Central memory CD8-positive, alpha-beta T cell (primary cell): ENCODE measurements around the gene CCDC28B.
A peak's percentile ranks its signal among the peaks of the same experiment; 100 is the strongest.
"Not testable (repeated sequence)": the region's sequence is repeated elsewhere in the genome, so short reads cannot be mapped to it uniquely, and the experiment has no call there.

ENCODE experiments used
- ATAC-seq: fragments of 150-1000 bp; cut with Tn5 transposase; replicated peaks from 2 replicates; pipeline ENCODE4 v1.10.0; 2022; ENCODE audit warnings: mild to moderate bottlenecking, moderate FRiP score, moderate number of reproducible peaks; ENCODE audit not compliant: poor library complexity, severe bottlenecking; ENCODE audit errors: extremely low read depth
- DNase-seq, 2 donors: peaks; one replicate each; pipeline ENCODE4 v3.0.0; 2021; ENCODE audit warnings: low spot score in 2 of 2
- H3K27ac Mint-ChIP-seq: one replicate; pipeline ENCODE4 v1.8.0; 2022; ENCODE audit warnings: low read depth, mild to moderate bottlenecking, moderate library complexity, mixed read lengths
- H3K27me3 Mint-ChIP-seq: one replicate; pipeline ENCODE4 v1.8.0; 2022; ENCODE audit warnings: mixed read lengths
- H3K36me3 Mint-ChIP-seq: one replicate; pipeline ENCODE4 v1.8.0; 2022; ENCODE audit warnings: mild to moderate bottlenecking, moderate library complexity, mixed read lengths; ENCODE audit not compliant: insufficient read depth
- H3K4me1 Mint-ChIP-seq: one replicate; pipeline ENCODE4 v1.8.0; 2022; ENCODE audit warnings: mixed read lengths
- H3K4me3 Mint-ChIP-seq: one replicate; pipeline ENCODE4 v1.8.0; 2022; ENCODE audit warnings: mild to moderate bottlenecking, moderate library complexity, mixed read lengths
- H3K9me3 Mint-ChIP-seq: one replicate; pipeline ENCODE4 v1.8.0; 2022; ENCODE audit warnings: mixed read lengths

The CCDC28B gene

DNA sequence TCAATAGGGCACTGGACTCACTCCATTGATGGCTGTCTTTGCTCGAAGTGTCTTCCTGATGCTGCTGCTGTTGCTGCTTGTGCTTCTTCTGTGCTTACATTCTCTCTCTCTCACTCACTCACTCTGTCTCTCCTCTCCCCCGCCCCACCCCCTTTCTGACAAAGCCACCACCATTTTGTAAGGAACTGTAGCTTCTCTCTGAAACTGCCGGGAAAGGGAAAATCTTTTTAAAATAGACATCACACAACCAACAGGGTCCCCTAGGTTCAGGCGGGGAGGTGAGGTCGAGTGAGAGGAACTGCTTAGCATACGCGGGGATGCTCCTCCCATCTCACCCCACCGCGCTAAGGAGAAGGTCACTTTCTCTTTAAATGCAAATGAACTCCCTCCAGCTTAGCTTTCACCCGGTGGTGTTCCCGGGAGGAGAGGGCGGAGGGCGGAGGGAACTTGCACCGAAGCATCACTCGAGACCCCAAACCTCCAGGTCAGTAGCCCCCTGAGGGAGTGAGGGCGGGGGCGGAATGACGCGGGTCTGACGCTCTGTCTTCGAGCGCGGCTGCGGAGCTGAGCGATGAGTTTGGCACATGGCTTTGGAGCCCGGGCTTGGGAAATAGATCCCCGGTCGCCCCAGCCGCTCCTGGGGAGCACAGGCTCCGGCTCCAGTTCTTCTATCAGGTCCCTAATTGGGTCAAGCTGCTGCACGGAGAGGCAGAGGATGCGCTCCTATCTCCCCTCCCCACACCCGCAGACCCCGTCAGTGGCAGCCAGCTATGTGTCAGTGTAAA, at the start of gene CCDC28B:
Gene CCDC28B (plus strand): TSS at position 370 of the 785 bp plus-strand sequence. CDS start 1,341 bp downstream, outside the sequence.
- Mint-ChIP-seq H3K4me1 (peaks cover 48% of the 10 kb centered on the region), H3K27me3 (no peaks in the 10 kb centered on the region), H3K27ac (peak within 1 kb of the TSS; percentile 96), H3K9me3 (no peaks in the 10 kb centered on the region), H3K36me3 (peaks cover 16% of the 10 kb centered on the region), H3K4me3 (peak within 1 kb of the TSS; percentile 91)
- DNase-seq (peak; percentile 17 to 23), ATAC-seq (peak; percentile 52)

DNA sequence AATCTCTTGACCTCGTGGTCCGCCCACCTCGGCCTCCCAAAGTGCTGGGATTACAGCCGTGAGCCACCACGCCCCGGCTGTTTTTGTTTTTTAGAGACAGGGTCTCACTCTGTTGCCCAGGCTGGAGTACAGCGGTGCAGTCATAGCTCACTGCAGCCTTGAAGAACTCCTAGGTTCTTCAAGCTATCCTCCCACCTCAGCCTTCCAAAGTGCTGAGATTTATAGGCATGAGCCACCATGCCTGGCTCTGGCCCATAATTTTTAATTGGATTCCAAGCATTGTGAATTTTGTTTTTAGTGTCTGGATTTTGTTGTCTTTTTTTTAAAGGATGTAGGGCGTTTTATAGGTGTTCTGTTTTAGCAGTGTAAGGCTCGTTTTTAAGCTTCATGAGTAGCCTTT, 49.5 kb upstream of the CCDC28B start:
- Mint-ChIP-seq H3K36me3 (peaks cover 22% of the 10 kb centered on the region), H3K27ac (no peak overlapping the region), H3K4me3 (no peak overlapping the region), H3K27me3 (no peaks in the 10 kb centered on the region), H3K4me1 (peaks cover 29% of the 10 kb centered on the region), H3K9me3 (peaks cover 6% of the 10 kb centered on the region)
- ATAC-seq (no peak), DNase-seq (no peak)

DNA sequence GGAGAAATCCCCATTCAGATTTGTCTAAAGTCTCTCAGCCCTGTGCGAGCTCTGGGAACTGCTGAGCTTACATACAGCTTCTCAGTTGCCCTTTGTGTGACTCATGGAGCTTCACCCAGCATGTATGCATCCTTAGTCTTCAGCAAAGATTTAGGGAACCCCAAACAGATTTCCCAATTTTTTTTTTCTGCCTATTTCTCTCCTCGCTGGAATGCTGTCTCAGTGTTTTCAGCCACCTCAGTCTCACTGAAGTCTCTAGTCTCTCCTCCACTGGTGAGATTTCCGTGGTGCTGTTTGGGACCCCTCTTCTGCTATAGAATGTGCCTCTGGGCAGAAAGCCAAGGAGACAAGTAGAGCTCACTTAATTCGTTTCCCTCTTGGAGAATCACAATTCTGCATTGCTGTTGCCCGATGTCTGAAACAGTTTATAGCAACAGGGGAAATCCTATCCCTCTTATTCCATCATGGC, 49.0 kb upstream of the CCDC28B start:
- H3K27ac Mint-ChIP-seq: no peak overlapping the region
- H3K4me1 Mint-ChIP-seq: peaks cover 24% of the 10 kb centered on the region
- peaks cover 6% of the 10 kb centered on the region for H3K9me3 Mint-ChIP-seq
- peaks cover 27% of the 10 kb centered on the region for H3K36me3 Mint-ChIP-seq
- ATAC-seq: no peak
- H3K4me3 Mint-ChIP-seq: no peak overlapping the region
- no peaks in the 10 kb centered on the region for H3K27me3 Mint-ChIP-seq
- no peak for DNase-seq

DNA sequence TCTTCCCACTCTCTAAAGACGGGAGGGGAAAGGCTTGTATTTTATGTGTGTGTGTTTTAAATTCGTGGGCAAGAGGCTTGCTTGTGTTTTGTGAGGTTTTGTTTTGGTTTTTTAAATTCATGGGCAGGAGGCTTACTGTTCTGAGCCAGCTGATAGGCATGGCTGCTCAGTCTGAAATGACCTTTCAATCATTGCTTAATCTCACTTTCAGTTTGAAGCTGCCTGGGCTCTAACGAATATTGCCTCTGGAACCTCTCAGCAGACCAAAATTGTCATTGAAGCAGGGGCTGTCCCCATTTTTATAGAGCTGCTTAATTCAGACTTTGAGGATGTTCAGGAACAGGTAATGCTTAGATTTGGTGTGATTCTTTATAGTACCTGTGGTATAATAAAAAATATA, 41.2 kb upstream of the CCDC28B start:
- Mint-ChIP-seq H3K4me3 (no peak overlapping the region), H3K27ac (no peak overlapping the region), H3K9me3 (no peaks in the 10 kb centered on the region), H3K4me1 (no peaks in the 10 kb centered on the region), H3K27me3 (no peaks in the 10 kb centered on the region), H3K36me3 (peaks cover 77% of the 10 kb centered on the region)
- ATAC-seq (no peak), DNase-seq (no peak)

DNA sequence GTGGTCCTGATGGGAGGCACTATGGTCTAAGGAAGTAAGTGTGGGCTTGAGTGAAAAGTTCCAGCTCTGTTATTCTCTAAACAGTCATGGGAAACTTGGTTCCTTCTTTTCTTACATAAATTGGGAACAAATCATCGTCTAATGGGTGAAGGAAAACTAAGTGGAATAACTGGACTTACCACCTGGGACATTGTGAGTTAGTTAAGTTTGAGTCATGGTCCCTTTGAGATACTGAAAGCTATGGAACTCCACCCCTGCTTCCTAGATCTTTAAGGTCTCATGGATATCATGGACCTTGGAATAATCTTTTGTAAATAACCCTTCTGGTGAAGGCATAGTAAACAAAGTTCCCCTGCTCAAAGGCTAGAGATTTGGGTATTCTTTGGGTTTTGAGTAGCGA, 37.0 kb upstream of the CCDC28B start:
- H3K27ac Mint-ChIP-seq: no peak overlapping the region
- H3K36me3 Mint-ChIP-seq: peaks cover 67% of the 10 kb centered on the region
- ATAC-seq: no peak
- H3K9me3 Mint-ChIP-seq: no peaks in the 10 kb centered on the region
- peaks cover under 1% of the 10 kb centered on the region for H3K4me1 Mint-ChIP-seq
- no peak overlapping the region for H3K4me3 Mint-ChIP-seq
- no peak for DNase-seq
- H3K27me3 Mint-ChIP-seq: no peaks in the 10 kb centered on the region

DNA sequence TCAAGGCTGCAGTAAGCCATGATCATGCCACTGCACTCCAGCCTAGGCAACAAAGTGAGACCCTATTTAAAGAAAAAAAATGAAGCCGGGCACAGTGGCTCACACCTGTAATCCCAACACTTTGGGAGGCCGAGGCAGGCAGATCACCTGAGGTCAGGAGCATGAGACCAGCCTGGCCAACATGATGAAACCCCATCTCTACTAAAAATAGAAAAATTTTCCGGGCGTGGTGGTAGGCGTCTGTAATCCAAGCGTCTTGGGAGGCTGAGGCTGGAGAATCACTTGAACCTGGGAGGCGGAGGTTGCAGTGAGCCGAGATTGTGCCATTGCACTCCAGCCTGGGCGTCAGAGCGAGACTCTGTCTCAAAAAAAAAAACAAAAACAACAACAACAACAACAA, 34.8 kb upstream of the CCDC28B start:
- not testable (repeated sequence) for H3K4me1 Mint-ChIP-seq, H3K9me3 Mint-ChIP-seq, H3K27me3 Mint-ChIP-seq, H3K4me3 Mint-ChIP-seq, DNase-seq, ATAC-seq, H3K27ac Mint-ChIP-seq
- H3K36me3 Mint-ChIP-seq: peaks cover 72% of the 10 kb centered on the region

DNA sequence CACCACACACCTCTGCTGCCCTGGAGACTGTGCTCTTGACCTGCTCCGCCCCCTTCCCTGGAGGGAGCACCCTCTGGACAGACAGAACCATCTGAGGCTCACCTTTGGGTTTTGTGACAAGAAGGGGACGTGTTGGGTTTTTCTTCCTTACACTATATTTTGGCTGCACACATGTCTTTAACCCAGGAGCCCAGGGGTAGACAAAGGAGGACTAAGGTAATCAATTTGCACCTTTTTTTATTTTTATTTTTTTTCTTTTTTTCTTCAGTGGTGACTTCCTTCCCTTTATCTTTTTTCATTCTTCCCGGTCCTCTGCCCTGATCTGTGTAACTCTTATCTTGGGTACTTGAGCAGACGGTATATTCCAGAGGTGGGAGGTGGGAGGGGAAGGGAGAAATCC, 29.4 kb upstream of the CCDC28B start:
- H3K36me3 Mint-ChIP-seq: peaks cover 48% of the 10 kb centered on the region
- H3K4me1 Mint-ChIP-seq: peaks cover 7% of the 10 kb centered on the region
- no peaks in the 10 kb centered on the region for H3K9me3 Mint-ChIP-seq
- no peak for DNase-seq
- H3K27me3 Mint-ChIP-seq: no peaks in the 10 kb centered on the region
- H3K27ac Mint-ChIP-seq: no peak overlapping the region
- no peak for ATAC-seq
- H3K4me3 Mint-ChIP-seq: no peak overlapping the region

DNA sequence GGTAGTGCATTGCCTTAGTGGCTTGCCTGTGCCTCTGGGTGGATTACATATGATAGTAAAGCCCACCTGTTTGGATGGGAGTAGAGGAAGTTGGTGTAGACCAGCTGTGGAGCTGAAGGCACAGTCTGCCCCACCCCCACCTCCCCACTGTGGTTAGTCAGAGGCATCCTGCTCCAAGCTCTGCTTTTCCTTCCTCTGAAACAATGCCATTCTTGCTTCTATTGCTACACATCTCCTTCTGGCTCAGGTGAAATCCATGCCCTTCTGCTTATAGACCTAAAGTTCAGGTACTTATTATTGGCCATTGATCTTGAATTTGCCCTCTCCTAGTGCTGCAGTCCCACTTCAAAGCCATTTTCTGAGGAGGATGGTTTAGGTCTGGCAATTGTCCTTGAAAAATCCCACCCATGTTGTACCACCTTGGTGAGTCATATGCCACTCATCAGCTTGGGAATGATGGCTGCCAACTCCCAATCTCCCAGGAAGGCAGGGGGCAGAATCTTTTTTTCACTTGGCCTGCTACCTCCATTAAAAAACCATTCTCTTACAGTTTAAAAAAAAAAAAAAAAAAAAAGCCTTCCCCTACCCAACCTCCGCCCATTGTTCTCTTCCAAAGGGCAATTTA, 27.7 kb upstream of the CCDC28B start:
- H3K27ac Mint-ChIP-seq: no peak overlapping the region
- peaks cover 34% of the 10 kb centered on the region for H3K36me3 Mint-ChIP-seq

DNA sequence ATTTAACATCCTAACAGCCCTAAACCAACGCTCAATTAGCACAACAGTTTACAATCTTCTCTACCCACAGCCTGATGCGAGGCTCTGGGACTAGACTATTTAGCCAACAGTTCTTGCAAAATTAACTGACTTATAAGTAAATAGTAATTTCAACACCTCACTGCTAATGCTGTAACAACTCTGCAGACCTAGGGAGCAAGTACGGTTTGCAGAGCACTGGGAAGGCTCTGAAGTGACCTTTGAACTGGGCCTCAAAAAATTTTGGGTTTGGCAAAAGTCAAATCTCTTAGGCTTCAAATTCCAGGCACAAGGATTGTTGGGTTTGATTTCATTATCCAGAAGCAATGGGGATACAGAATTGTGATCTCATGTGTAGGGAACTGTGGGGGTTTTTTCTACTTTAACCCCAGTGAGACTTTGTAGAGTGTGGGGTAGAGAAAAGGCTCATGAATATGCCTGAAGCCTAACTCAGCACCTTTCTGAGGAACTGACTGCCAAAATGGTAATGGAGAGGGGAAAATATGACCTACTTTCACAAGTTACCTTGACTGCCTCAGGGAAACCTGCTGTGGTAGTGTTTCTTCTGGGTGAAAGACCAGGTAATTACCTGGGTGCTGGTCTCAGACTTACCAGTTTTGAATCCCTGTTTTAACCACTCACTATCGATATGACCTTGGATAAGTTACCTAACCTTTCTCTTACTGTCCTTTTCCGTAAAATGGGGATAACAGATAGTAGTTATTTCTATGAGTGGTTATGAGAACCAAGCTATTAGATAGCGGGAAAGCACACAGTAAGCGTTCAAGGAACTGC, 21.8 kb upstream of the CCDC28B start:
- Mint-ChIP-seq H3K9me3 (no peaks in the 10 kb centered on the region), H3K4me3 (peak overlapping the region; percentile 92), H3K27ac (peak overlapping the region; percentile 97), H3K27me3 (no peaks in the 10 kb centered on the region), H3K4me1 (peaks cover 29% of the 10 kb centered on the region), H3K36me3 (peaks cover 27% of the 10 kb centered on the region)
- DNase-seq (no peak), ATAC-seq (no peak)

More for the DNA sequence above, 27.7 kb upstream of the CCDC28B start:
- ATAC-seq (no peak), DNase-seq (no peak)
- peaks cover 7% of the 10 kb centered on the region for H3K4me1 Mint-ChIP-seq
- H3K27me3 Mint-ChIP-seq: no peaks in the 10 kb centered on the region
- no peak overlapping the region for H3K4me3 Mint-ChIP-seq
- no peaks in the 10 kb centered on the region for H3K9me3 Mint-ChIP-seq

DNA sequence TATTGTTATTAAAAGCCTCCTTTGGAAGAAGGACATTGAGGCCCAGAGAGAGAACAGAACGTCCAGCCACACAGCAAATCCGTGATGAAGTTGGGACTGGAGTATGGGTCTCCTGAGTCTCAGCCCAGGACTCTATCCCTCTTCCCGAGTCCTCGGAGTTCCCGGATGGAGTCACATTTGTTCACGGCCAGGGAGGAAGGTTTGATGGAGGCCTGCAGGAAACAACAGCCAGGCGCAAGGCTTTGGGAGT, 21.3 kb upstream of the CCDC28B start:
- Mint-ChIP-seq H3K27ac (peak overlapping the region; percentile 97), H3K4me3 (peak overlapping the region; percentile 92), H3K4me1 (peaks cover 33% of the 10 kb centered on the region), H3K27me3 (no peaks in the 10 kb centered on the region), H3K36me3 (peaks cover 29% of the 10 kb centered on the region), H3K9me3 (no peaks in the 10 kb centered on the region)
- DNase-seq (no peak), ATAC-seq (no peak)

DNA sequence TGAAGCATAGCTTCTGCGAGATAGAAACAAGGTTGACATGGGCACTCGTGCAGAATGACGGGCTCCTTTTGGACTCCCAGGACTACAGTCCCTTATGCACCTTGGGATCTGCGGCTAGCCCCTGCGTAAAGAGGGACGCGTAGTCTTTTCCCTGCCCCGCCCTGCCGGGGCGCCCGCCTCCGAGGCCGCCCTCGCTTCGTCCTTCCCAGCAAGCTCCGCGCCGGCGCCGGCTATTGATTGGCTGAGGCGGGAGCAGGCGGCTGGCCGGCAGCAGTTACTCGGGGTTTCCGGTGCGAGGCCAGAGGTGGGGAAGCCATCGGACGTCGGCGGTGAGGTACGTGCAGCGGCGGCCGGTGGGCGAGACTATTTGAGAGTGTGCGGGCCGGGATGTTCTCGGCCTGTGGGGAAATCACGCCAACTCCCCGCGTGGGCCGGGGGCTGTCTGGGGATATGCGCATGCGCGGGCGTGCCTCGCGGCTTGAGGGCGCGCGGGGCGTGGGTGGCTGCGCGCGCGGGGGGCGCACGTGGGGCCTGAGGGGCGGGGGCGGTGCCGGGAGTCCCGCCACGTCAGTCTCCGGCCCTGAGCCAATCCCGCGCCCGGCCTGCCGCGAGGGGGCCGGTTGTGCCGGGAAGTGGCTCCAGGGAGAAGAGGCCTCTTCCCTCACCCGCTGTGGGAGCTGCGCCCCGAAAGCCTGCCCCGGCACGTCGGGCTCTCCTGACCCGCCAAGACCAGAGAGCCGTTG, 20.8 kb upstream of the CCDC28B start, which contains the start of gene TXLNA:
Gene TXLNA (plus strand): TSS at position 233 of the 743 bp plus-strand sequence. CDS start 671 bp downstream, outside the sequence.
- peak; percentile 82 for ATAC-seq
- peak; percentile 72 to 75 for DNase-seq
- H3K9me3 Mint-ChIP-seq: no peaks in the 10 kb centered on the region
- H3K36me3 Mint-ChIP-seq: peaks cover 32% of the 10 kb centered on the region
- H3K27me3 Mint-ChIP-seq: no peaks in the 10 kb centered on the region
- H3K27ac Mint-ChIP-seq: peak within 1 kb of the TSS; percentile 97
- H3K4me1 Mint-ChIP-seq: peaks cover 38% of the 10 kb centered on the region
- peak within 1 kb of the TSS; percentile 92 for H3K4me3 Mint-ChIP-seq
